GM19025 (cell line): ENCODE measurements around the gene NID2.
A peak's percentile ranks its signal among the peaks of the same experiment; 100 is the strongest.

Source experiments
- ATAC-seq: cut with Tn5 transposase; IDR thresholded peaks from one replicate; pipeline ENCODE4 v1.9.1; 2021; ENCODE audit warnings: mild to moderate bottlenecking, low read depth, moderate library complexity; ENCODE audit not compliant: unreplicated experiment

Gene NID2

GRCh38 chr14:52032204-52032801, 36.6 kb downstream of the NID2 start:
- no peak for ATAC-seq

GRCh38 chr14:52031781-52032180, 37.1 kb downstream of the NID2 start:
- no peak for ATAC-seq

- ATAC-seq, result no peak
Observed at GRCh38 chr14:52029881-52030280, 39.0 kb downstream of the NID2 start.

GRCh38 chr14:52026901-52027300, 42.0 kb downstream of the NID2 start:
- no peak for ATAC-seq

DNA sequence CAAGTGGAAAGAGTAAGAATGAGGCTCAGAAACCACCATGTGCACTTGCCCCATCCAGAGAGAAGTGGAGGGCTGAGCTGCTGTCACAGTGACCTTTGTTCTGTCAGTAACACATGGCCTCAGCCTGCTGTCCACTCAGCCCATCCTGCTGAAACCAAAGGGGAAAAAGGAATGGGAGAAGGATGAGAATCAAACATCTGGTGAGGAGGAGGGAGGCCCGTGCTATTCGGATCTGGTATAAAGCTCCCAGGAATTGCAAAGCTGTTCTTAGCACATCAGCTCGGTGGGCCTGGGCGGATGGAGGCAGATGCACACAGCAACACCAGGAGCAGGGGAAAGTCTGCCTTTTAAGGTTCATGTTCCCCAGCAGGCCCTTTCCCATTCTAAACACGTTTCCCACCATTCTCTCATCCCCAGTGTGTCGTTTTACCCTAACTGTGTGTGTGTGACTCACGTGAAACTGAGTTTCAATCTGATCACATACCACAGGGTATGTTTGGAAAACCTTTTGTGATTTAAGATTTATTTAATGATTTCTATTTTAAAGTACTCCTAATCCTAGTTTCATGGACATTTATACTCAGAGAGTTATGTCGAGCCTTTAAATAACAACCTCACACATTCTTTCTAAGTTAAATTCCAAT, 42.7 kb downstream of the NID2 start:
- ATAC-seq, result no peak

DNA sequence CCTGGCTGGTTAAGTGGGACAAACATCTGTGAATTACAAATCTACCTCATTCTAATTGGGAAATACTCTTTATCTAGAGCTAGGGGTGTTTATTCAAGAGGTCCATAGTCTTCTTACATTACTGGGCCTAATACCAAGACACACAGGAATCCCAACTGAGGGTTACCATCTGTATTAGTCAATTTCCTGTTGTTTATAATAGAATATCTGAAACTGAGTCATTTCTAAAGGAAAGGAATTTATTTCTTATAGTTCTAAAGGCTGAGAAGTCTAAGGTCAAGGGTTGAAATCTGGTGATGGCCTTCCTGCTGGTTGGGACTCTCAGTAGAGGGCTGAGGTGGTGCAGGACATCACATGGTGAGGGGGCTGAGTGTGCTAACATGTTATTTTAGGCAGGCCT, 43.5 kb downstream of the NID2 start:
- ATAC-seq, result no peak

GRCh38 chr14:52023518-52023917, 45.3 kb downstream of the NID2 start:
- no peak for ATAC-seq

GRCh38 chr14:52021957-52022600, 46.8 kb downstream of the NID2 start:
- peak; percentile 79 for ATAC-seq

DNA sequence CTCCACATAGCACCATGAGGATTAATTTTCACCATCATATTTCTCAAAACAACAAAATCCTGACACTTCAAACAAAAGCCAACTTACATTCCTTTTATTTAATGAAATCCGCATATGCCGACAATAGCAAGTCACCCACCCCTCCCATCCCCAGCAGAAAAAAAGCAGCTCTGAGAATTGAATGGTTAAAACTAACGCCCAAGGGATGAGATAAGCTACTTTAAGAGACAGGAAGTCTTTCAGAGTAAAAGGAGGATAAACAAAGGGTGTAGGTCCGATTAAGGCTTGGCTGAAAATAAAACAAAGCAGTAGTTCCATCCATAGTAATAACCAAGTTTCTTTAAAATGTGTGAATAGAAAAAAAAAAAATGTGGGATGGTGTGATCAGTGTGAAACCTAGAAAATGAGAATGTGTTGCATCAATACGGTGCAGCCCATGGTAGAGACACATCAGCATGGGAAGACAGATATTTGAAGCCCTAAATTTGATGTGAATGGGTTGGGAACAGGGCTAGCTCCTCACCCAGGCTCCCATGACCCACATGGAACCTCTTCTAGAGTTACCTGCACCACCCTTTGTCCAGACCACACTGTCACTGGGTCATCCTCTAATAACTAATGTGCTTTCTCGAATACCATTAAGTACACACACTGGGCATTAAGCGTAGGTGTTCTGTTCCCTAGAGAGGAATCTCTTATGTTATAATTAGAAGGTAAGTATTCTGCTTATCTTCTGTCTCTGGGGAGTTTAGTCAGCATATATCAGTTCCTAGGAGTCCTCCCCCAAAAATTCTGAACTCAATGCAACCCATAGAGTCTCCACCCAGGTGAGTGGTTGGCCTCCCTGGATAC, 47.8 kb downstream of the NID2 start:
- ATAC-seq, result no peak

DNA sequence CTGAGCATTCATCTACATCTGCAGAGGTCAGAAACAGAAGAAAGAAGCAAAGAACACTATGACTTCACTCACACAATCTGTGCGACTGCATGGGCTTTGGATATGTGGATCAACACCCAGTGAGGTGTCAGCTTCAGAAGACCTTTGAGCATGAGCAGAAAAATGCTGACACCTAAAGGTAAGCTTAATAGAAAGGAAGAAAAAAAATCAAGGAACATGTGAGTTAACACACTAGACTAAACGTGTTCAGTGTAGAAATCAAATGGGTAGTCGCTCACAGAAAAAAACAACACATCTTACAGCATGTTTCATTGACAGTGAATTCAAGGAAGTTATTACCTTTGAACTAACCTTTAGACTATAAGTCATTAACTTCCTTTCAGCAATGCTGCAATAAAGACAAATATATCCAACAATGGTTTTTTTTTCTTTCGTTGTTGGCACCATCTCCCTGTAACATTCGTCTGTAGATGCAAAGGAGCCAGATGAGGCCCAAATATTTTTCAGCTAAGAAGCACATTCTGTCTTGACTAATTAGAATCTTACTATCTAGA, 48.6 kb downstream of the NID2 start:
- ATAC-seq, result no peak

- no peak for ATAC-seq
Observed at GRCh38 chr14:52018970-52019369, 49.9 kb downstream of the NID2 start.

DNA sequence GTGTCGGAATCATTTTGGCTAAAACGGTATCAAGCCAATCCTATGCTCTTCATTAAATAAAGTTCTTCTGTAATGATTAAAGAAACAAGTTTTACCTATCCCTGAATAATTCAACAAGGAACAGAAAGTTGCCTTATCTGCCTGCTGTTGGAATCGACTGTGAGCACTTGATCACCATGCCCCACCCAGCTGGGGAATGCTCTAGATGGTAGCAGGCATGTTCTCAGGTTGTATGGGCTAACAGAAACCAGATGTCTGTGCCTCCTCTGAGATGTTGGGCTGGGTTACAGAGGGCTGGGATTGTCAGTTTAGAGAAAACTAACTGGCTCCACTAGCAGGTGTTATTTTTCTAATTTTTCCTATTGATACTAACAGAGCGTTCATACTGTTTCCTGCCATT, 50.6 kb downstream of the NID2 start:
- ATAC-seq, result no peak

GRCh38 chr14:52015411-52016030, 53.3 kb downstream of the NID2 start:
- no peak for ATAC-seq

DNA sequence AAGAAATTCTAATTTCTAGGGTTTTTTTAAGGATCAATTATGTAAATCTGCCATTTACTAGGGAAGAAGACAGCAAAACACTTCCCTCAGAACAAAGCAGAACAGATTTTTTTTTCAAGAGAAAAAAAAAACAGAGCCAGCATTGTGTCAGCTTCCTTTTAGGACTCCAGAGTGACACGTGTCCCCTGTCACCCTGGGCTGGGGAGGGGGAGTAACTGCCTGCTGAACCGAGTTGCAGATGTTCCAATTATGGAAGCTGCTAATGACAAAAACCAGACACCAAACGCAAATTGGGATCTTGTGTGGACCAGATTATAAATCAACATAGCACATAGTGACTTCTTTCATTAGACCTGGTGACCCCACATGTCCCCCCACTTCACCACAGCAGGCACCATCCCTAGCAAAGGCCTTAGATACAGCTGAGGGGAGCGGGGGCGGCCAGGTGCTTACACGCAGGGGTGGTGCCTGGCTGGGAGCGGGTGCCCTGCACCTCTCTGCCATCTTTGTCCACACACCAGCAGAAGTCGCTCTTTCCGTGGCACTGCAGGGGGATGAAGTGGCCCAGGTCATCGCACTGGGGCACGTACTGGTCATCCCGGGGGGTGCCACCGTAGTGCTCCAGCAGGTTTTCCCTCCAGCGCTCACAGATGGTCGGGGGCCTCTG, 54.1 kb downstream of the NID2 start:
- no peak for ATAC-seq

DNA sequence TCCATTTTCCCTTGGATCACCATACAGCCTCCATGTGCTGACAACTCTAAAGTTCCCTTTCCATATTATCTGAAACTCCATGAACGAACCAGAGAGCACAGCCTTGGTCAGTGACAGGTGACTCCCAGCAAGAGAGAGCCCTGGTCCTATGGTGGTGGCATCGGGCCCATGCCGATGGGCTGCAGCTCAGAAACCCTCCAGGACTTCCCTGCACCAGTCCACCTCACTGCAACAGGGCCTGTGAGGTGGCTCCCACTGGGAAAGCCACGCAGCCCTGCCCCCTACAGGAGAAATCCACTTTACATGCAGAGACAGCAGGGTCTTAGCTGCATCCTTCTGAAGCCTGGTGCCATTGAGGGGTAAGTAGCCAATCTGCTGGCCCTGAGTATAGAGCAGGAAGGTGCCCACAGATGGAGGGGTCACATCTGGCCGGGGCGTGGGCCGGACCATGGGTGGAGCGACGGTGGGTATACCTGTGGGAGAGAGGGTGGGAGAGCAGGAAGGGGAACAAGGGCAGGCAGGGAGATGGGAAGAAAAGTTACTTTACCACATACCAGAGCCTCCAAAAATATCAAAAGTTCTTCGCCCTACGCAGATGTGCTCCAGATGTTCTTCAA, 54.8 kb downstream of the NID2 start:
- no peak for ATAC-seq

DNA sequence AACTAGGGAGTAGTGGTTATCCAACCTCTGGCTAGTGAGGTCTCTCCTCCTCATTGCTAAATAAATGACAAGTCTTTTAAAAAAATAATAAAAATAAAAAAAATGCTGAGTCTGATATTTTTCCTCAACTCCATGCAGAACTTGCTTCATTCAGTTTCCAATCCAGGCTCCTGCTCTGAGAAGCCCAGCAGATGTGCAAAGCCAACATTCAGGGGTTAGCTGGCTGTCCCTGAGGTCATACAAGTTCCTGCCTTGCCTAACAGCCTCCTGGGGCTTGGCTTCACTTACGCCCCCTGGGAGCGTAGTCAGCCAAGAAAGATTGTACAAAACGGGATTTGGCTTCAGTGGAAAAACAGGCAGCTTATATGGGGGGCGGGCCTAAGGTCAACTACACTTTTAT, 56.2 kb downstream of the NID2 start:
- no peak for ATAC-seq

DNA sequence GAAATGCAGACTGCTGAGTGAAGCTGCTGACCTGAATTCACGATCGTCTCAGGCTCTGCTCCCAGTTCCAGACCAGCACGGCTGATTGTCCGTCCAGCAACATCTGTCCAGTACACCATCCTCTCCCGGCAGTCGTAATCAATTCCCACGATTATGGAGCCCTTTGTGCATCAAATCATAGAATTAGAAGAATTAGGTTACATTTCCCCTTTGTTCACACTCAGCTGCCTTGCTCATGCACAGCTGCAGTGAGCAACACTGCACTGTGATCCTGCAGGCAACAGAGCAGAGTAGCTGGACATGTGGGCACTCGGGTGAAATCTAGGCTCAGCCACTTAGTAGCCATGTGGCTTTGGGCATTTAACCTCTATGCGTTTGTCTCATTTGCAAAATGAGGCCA, 57.3 kb downstream of the NID2 start:
- ATAC-seq, result no peak

- ATAC-seq, result no peak
Observed at GRCh38 chr14:52010173-52010693, 58.6 kb downstream of the NID2 start.

- no peak for ATAC-seq
Observed at GRCh38 chr14:52008136-52008535, 60.7 kb downstream of the NID2 start.
